NCI-H524 treated with DMSO at 0.1 percent for 48 hours (cell line): ENCODE measurements around the gene SLMAP.

Experiments used
- DNase-seq: peaks from one replicate; lab custom pipeline; 2025; lab: John Stamatoyannopoulos, UW

Gene SLMAP

DNA sequence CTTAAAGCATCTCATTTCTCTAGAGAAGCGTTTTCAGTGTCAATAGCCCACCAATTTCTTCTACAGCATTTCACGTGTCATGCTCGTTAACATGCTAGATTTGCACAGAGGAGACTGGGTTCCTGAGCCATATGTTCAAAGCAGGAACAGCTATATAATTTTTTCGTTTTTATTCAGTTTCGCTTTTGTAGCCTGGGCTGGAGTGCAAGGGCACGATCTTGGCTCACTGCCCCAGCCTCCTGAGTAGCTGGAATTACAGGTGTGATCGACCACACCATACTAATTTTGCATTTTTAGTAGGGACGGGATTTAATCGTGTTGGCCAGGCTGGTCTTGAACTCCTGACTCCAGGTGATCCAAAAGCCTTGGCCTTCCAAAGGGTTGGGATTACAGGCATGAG lies 6.6 kb upstream of the SLMAP start:
- DNase-seq: no peak

DNA sequence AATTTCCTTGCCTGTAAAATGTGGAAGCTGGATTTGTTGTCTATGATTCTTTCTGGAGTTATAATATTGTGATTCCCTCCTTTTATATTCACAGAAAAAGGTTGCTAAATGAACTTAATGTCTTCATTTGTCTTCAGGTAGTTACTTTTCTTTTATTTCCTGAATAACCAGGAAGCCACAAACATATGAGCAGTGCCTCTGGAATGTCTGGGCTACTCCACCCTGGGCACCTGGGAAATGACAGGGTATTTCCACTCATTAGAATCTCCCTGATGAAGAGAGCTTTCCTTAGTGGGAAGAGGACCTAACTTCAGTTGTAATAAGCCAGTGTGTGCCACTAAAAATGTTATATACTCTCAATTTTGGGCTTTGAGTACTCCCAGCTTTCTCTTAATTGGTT lies 3.8 kb upstream of the SLMAP start:
- no peak for DNase-seq

DNA sequence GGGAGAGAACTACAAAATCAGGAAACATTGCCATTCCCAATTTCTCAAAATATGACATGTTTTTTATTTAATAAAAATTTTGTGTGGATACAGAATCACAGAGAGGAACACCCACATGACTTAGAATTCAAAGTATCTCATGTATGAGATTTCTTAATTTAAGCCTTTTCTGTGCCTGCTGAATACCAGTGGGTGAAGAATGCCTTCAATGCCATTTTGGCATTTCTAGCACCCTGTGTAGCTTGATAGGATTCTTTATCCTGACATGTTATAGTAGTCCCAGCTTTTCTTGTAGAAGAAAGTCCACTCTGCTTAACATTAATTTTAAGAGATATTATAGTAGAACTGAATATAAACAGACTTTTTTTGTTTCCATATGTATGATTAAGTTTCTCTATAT lies 3.1 kb upstream of the SLMAP start:
- DNase-seq: no peak

DNA sequence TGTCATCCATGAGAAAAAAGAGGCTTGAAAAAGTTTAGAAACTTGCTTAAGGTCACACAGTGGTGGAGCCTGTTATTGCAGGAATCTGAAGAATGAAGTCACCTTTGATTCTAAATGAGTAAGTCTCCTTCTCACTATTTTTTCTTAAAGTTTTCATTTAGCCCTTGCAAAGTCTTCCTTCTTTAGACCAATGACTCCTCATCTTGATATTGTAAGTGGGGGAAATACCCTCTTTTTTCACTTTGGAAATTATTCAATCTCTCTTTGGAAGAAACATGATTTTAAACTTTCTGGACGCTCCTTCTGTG lies 787 bp upstream of the SLMAP start:
- no peak for DNase-seq

DNA sequence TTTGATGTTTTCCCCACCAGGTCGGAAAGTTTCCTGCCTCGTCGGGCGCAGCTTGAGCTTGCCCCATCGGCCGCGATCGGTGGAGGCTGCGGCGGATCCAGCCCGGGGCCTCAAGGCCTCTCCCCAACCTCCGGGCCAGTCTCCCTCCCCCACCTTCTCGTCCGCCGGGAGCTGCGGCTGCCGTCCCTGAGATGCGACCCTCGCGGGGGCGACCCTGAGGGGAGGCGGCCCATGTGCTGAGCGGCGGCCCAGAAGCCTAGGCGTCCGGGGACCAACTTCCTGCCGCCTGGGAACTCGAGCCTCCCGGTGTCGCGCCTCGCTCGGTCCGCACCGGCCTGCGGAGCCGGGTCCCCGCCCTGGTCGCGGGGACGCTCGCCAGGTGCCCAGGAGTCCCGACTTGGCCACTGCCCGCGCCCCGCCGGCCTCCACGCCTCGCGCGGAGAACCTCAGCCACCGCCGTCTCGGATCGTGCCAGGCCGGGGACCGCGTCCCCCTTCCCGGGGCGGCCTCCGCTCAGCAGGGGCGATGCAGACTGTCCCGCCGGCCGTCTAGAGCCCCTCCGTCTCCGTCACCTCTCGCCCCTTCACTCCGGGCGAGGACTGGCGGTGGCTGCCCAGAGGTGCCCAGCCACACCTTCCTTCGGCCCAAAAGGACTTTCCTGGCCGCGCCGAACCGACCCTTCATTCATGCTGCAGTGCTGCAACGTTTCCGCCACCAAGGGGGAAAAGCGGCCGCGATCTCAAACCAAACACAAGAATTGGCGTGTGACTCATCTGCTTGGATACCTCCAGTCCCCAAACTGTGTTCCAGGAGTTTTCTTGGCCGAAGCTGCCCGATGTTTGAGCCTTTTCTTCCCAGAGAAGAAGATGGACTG lies 656 bp downstream of the SLMAP start:
- no peak for DNase-seq

DNA sequence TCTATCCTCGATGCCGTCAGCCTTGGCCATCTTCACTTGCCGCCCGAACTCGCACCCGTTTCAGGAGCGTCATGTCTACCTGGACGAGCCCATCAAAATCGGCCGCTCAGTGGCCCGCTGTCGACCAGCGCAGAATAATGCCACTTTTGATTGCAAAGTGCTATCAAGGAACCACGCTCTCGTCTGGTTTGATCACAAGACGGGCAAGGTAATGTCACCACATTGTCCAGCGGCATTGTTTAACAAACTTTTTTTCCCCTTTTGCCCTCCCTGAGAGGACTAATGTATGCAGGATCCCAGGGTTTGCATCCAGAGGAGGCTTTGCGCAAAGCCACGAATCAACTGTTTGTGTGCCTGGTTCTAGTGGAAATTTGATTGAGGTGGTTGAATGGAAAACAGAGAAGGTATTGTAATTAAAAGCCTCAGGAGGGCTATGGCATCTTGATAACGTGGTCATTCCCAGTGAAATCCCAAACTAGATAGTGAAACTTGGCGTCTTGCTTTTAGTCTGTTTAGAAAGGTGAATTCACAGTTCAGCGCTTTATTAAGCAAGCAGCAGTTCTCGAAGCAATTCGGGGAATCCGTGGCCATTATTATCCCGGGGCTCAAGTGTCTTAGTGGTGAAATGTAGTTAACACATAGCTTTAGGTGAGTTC lies 1.7 kb downstream of the SLMAP start:
- no peak for DNase-seq

DNA sequence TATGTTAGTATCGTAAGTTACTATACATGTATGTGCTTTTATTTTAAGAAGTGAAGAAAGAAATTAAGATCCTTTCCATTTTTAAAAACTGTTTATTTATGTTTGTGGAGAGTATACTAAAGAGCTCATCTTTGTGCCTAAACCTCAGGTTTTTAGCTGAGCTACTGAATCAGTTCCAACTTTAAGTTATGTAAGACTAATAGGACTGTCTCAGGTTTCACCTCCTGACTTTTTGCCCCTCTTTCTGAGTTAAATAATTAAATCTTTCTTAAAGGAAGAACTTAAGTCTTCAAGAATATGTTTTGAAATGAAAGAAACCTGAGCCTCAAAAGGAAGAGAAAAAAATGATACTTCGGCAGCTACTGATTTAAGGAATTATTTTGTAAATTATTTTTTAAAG lies 2.6 kb downstream of the SLMAP start:
- DNase-seq: no peak

DNA sequence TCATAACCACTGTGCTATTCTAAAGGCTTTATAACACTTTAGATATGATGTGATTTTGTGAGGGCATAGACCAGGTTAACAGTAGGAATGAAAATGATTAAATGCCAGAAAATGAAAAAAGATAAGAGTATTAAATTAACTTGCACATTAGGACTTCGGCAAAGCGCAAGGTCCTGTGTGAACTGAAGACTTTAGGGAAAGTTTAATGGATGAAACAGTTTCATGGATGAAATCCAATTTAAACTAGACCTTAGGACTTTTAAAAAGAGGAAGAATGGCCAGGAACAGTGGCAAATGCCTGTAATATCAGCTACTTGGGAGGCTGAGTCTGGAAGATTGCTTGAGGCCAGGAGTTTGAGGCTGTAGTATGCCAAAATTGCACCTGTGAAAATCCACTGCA lies 8.7 kb downstream of the SLMAP start:
- DNase-seq: no peak

DNA sequence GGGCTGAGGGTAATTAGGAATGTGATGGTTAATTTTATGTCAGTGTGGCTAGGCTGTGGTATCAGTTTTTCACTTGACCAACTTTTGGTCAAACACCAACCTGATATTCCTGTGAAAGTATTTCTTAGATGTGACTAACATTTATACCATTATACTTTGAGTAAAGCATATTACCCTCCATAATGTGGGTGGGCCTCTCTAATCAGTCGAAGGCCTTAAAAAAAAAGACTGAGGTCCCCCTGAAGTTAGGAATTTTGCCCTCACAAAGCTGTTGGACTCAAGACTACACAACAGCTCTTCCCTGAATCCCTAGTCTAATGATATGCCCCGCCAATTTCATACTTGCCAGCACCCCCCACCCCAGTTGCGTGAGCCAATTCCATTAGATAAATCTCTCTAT lies 12.5 kb downstream of the SLMAP start:
- DNase-seq: no peak

DNA sequence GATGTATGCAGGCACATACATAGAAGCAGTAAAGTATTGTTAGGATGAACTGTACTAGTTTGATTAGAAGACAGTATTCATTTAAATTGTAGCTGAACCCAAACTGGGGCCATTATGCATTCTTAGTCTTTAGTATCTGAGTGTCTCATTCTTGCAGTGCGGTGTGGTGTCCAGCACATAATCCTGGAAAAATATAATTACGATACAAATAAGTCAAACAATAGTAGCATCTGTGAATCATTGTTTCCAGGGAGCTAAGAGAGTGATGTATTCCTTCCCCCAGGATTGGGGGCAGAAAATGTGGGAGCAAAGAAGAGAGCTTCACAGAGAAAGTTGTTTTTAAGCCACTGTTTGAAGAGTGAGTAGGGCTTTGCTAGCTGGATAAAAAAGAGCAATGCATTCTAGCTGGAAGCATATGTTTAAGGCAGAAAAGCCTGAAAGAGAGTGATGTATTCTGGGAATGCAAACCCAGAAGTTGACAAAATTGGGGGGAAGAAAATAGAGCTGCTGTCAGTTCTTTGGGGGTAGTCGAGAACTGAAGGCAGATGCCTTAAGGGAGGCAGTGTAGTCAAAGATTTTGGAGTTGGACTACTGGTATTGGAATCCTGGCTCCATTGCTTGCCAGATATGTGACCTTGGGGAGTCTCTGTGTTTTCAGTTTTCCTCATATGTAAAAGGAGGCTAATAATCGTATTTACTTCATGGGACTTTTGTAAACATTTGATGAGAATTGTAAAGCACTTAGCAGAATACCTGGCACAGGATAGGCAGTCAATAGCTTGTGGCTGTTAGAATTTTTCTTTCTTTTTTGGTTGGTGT lies 14.1 kb downstream of the SLMAP start:
- DNase-seq: no peak

DNA sequence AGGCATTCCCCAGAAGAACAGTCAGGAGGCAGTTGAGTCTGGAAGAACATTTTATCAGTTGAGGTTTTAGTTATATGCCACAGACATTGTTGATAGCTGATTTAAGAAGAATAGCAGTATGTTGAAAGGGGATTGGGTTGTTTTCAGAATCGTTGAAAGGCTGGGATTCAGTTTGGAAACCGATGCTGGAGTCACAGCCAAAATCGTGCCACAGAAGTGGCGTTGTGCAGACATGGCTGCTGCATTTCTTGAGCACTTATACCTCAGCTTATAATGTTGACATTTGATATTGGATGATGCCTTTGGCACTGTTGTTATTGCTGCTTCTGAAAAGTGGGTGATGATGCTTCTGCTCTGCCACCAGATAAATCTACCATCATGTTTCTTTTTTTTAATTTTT lies 16.1 kb downstream of the SLMAP start:
- DNase-seq: no peak

DNA sequence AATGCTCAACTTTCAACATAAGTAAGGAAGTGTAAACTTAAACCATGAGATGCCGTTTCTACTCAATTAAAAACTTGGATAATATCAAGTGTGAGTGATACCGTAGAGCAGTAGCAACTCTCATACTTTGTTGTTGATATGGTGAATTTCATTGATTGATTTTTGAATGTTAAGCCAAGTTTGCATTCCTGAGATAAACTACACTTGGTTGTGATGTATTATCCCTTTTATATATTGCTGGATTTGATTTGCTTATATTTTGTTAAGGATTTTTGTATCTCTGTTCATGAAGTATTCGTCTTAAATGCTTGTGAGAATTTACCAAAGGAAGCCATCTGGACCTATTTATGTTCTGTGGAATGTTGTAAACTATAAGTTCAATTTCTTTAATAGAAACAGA lies 21.7 kb downstream of the SLMAP start:
- no peak for DNase-seq

DNA sequence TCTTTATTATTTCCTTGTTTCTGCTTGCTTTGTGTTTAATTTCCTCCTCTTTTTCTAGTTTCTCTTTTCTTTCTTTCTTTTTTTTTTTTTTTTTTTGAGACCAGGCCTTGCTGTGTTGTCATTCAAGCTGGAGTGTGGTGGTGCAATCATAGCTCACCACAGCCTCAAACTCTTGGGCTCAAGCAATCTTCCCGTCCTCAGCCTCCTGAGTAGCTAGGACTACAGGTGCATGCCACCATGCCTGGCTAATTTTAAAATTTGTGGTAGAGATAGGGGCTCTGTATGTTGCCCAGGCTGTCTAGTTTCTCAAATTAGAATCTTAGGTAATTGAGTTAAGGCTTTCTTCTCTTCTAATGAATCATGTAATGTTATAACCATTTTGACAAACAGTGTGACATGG lies 22.4 kb downstream of the SLMAP start:
- no peak for DNase-seq

DNA sequence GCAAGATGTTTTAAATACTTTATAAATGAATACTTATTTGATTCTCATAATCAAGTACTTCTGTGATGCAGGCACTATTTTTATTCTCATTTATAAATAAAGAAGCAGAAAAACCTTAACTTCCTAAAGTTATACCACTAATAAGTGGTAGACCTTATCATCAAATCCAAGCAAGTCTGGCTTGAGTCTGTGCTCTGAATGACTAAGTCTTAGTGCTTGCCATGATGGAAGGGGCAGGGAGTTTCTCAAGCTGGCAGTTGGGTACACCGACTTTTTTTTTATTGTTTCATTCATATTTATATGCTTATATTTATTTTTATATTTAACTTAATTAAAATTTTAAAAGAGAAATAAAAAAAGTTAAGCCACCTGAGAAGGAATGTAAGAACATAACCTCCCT lies 23.6 kb downstream of the SLMAP start:
- DNase-seq: no peak

DNA sequence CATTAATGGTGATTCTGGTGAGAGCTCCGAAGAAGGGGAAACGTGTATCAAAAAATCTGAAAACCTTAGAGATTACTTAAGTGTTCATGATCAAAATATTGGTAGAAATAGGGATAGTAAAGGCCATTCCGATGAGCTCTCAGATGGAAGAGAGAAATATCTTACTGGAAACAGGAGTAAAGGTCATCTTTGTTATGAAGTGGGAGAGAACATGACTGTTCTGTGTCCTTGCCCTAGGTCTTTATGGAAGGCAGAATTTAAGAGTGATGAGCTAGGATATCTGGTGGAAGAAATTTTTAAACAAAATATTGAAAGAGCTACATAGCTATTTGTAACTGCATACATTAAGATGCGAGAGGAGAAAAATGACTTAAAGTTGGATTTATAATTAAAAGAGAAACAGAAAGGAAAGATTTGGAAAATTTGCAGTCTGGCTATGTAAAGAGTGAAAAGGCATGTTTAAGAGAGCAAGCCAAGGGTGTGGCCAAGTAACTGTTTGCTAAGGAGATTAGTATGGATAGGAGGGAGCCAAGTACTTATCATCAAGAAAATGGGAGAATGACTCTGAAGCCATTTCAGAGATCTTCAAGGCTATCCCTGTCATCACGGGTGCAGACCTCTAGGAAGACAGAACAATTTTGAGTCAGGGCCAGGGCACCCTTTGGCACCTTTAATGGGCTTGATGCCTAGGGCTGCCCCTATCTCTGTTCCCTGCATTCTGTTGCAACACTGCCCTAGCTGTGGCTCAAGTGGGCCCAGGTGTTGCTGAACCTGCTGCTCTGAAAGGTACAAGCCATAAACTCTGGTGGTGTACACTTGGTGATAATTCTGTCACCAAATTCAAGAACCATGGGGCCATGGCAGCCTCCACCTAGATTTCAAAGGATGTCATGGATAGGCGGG lies 27.3 kb downstream of the SLMAP start:
- DNase-seq: no peak

DNA sequence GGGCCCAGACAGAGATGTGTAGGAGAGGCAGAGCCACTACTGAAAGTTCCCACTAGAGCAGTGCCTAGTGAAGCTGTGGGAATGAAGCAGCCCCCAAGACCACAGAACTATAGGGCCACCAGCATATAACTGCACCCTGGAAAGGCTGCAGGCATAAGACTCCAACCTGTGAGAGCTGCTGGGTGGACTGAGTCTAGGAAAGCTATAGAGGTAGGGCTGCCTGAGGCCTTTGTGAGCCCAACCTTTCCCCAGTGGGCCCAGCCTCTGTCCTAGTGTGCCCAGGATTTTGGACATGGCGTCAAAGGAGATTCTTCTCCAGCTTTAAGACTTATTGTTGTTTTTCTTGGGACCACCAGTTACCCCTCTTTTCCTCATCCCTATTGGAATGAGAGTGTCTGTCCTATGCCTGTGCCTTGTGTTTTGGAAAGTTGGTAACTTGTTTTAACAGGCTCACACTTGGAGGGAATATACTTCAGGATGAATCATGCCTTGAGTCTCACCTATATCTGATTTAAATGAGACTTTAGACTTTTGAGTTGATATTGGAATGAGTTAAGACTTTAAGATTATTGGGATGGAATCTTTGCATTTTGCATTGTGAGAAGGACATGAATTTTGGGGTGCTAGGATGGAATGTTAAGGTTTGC lies 28.1 kb downstream of the SLMAP start:
- no peak for DNase-seq

DNA sequence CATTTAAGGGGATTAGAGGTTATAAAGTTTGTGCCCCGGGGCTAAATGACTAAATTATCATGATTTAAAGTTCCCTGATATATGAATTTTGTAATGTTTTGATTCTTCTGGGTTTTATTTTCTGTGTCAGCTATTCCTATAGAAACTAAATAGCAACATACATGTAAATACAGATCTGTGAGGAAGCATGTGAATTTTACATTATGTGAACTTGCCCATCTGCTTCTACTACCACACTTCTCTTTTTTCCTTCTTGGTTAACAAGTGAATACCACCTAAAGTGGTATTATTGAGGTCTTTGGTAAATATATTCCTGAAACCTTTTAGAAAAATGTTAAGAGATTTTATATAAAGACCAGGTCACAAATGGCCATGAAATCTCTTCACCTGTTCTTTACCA lies 29.3 kb downstream of the SLMAP start:
- no peak for DNase-seq

DNA sequence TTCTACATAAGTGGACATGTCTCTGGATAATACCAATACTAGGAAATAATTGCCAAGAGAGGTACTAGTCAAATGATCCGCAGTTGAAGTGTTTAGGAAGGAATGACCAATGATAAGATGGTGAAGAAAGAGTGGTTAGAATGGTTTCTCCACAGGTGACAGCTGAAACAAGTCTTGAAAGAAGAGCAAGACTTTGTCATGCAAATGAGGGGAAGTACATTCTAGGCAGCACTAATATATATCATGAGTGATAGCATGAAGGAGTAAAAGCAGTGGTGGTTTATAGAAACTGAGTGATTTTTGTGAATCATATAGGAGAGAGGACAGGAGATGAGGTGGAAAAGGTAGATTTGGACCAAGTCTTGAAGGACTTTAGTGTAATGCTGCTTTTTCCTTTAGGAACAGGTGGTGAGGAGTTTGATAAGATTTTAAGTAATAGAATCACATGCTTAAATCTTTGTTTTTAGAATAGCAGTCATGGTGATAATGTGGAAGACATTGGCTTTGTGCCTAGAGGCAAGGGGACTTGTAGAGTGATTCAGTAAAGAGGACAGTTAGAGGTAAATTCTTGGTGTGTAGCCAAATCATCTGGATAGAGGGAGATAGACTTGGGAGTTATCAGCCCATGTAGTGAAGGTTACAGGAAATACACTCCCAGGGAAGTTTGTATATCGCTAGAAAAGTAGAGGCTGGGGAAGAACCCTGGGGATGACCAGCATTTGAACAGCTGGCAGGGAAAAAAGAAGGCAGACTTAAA lies 31.9 kb downstream of the SLMAP start:
- no peak for DNase-seq

DNA sequence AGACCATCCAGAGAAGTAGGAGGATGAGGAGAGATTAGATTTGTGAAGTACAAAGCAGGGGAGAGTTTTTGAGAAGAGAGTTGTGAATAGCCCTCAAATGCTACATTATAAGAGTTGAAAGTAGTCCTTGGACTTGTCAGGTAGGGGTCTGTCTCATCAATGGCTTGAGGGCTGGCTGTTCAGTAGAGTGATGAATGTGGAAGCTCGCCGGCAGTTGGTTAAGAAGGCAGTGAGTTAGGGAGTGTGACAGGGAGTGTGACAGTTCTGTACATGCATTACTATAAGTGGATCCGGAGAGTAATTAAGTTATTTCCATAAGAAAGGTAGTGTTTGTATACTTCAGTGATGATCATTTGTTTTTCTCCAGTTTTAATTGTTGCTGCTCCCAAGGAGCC lies 32.5 kb downstream of the SLMAP start:
- no peak for DNase-seq

DNA sequence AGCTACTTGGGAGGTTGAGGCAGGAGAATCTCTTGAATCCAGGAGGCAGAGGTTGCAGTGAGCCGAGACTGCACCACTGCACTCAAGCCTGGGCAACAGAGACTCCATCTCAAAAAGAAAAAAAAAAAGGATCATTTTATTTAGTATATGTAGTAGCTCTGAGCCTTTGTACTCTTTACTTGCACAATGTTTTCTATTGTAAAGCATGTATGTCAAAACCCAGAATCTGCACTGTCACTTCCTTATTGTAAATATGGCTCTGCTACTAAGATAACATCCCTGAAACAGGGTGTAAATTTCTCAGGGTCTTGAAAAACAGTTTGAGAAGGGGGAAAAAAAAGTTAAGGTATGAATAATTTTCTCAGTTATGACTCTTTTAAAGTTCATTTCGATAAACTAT lies 35.1 kb downstream of the SLMAP start:
- no peak for DNase-seq

DNA sequence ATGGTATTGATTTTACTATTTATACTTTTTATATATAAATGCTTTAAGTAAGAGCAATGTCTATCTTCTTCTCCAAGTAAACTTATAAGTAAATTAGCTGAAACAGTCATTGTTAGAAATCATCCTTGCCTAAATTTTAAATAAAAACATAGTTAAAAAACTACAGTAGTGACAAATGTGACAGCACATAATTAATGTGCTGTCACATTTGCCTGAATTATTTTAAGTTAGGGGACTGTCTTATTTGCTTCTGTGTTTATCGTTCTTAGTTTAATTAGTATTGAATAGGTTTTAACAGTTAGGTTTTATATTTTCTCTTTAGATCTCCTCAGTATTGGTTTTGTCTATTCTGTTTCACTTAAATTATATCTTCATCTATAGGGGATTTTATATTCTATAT lies 36.1 kb downstream of the SLMAP start:
- no peak for DNase-seq
